Neural progenitor cell (in vitro differentiated cells): ENCODE data around the gene CFAP54.

Source experiments
- EZH2 ChIP-seq: fragments of 200-600 bp; sonication (generic); IDR thresholded peaks from 2 replicates; pipeline ENCODE4 v1.6.1; 2017; ENCODE audit warnings: antibody characterized with exemption, mild to moderate bottlenecking, moderate library complexity
- TF ChIP-seq, protein P1 (sequence below): fragments of 200-600 bp; sonication (generic); IDR thresholded peaks from 2 replicates; pipeline ENCODE4 v1.5.1; 2017; ENCODE audit warnings: antibody characterized with exemption, mild to moderate bottlenecking

DNA sequence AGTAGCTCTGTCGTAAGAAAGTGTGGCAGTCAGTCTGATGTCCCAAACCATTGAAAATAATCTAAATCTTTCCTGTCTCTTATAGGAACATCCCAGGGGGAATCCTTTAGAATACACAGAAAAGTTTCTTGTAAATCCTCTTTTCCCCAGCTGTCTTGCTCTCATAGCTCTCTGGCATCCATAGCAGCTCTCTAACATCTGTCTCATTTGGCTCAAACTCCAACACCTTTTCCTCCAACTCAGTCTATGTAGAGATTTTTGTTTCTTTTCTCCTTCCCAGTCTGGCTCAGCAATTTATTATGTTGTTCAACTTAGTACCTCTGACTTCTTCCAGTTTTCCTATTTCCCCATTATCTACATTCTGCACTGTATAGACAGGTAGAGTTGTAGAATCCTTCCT is 333.3 kb downstream of the CFAP54 start:
- TF ChIP-seq, protein P1, sequence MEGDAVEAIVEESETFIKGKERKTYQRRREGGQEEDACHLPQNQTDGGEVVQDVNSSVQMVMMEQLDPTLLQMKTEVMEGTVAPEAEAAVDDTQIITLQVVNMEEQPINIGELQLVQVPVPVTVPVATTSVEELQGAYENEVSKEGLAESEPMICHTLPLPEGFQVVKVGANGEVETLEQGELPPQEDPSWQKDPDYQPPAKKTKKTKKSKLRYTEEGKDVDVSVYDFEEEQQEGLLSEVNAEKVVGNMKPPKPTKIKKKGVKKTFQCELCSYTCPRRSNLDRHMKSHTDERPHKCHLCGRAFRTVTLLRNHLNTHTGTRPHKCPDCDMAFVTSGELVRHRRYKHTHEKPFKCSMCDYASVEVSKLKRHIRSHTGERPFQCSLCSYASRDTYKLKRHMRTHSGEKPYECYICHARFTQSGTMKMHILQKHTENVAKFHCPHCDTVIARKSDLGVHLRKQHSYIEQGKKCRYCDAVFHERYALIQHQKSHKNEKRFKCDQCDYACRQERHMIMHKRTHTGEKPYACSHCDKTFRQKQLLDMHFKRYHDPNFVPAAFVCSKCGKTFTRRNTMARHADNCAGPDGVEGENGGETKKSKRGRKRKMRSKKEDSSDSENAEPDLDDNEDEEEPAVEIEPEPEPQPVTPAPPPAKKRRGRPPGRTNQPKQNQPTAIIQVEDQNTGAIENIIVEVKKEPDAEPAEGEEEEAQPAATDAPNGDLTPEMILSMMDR, result no peak
- TF ChIP-seq EZH2, result no peak
